HepG2 (cell line): ENCODE results near the gene DMAC2L. TPM values are rescaled to one million over a fixed set of nuclear protein-coding genes. Genes with fewer than 3 reads are reported as not detected.

ENCODE experiments used
- ATAC-seq: fragments of 200-7000 bp; cut with Tn5 transposase; 3 replicates; pipeline ENCODE4 v1.9.1; 2020; ENCODE audit warnings: mild to moderate bottlenecking, moderate library complexity
- BruUV-seq: library from RNA; stranded (reverse); fragments of 400-500 nt; replicated peaks from 2 replicates; lab custom pipeline; 2021; lab: Mats Ljungman, UMichigan
- CTCF ChIA-PET: fragments of 300-600 bp; formaldehyde crosslinking; extraction: SDS; loops from one replicate; lab custom pipeline; 2021; ENCODE audit warnings: low total read pairs, inconsistent platforms, low intra/inter-chr PET ratio; lab: Yijun Ruan, JAX
- POLR2A ChIA-PET: fragments of 350-600 bp; sonication (Branson Sonifier 250); formaldehyde crosslinking; loops from one replicate; lab custom pipeline; 2020; ENCODE audit warnings: antibody characterized with exemption, inconsistent platforms; lab: Yijun Ruan, JAX
- DNase-seq: peaks from one replicate; pipeline ENCODE4 v3.0.0-alpha.2; 2015; ENCODE audit warnings: low spot score
- FAIRE-seq: peaks from 3 replicates; lab custom pipeline; 2011; peaks lifted over from hg19 to GRCh38; lab: Jason Lieb, UNC
- H2AFZ ChIP-seq: one replicate; pipeline ENCODE4 v1.6.1; 2011; ENCODE audit warnings: low read length, inconsistent platforms
- H3K27ac ChIP-seq: fragments of 300-600 bp; 3 replicates; pipeline ENCODE4 v1.8.0; 2011; ENCODE audit warnings: mixed run types, mild to moderate bottlenecking, mixed read lengths, low read length, inconsistent platforms; ENCODE audit not compliant: insufficient read depth; ENCODE audit errors: extremely low read length
- H3K27me3 ChIP-seq, 2 experiments: fragments of 200-600 bp in 1 of 2; 2 replicates in 1 of 2; 3 replicates in 1 of 2; pipeline versions ENCODE4 v1.6.0 to v1.8.0; 2011; ENCODE audit warnings: low read length in 2 of 2, mild to moderate bottlenecking in 2 of 2, moderate library complexity in 2 of 2, inconsistent platforms in 1 of 2; ENCODE audit not compliant: insufficient read depth in 2 of 2, control insufficient read depth in 1 of 2
- H3K36me3 ChIP-seq, 2 experiments: fragments of 200-600 bp in 1 of 2; replicated peaks in 1 of 2; 2 replicates in 1 of 2; 3 replicates in 1 of 2; pipeline versions ENCODE4 v1.5.1 to v1.8.0; 2011; ENCODE audit warnings: low read length in 2 of 2, inconsistent platforms in 1 of 2; ENCODE audit not compliant: insufficient read depth in 2 of 2, control insufficient read depth in 1 of 2
- H3K4me1 ChIP-seq: 2 replicates; pipeline ENCODE4 v1.5.1; 2012; ENCODE audit warnings: low read length, inconsistent platforms; ENCODE audit not compliant: insufficient read depth
- H3K4me2 ChIP-seq: 2 replicates; pipeline ENCODE4 v1.6.0; 2011; ENCODE audit warnings: low read depth, low read length, inconsistent platforms
- H3K4me3 ChIP-seq, 3 experiments: fragments of 200-600 bp in 1 of 3; sonication (generic), shearing (Covaris generic) in 1 of 3; replicated peaks in 1 of 3; 2 replicates each; pipeline ENCODE4 v1.5.1; 2011 to 2016; ENCODE audit warnings: low read length in 3 of 3, inconsistent platforms in 2 of 3, low read depth in 2 of 3, mild to moderate bottlenecking in 2 of 3, control low read depth in 1 of 3, mixed read lengths in 1 of 3; ENCODE audit not compliant: insufficient read depth in 1 of 3
- H3K79me2 ChIP-seq: one replicate; pipeline ENCODE4 v1.6.1; 2011; ENCODE audit warnings: low read length, inconsistent platforms; ENCODE audit not compliant: insufficient read depth
- H3K9ac ChIP-seq: 2 replicates; pipeline ENCODE4 v1.6.0; 2011; ENCODE audit warnings: mild to moderate bottlenecking, low read depth, low read length, inconsistent platforms; ENCODE audit not compliant: insufficient read depth
- H3K9me3 ChIP-seq: 2 replicates; pipeline ENCODE4 v1.5.1; 2012; ENCODE audit warnings: mild to moderate bottlenecking, low read length
- H4K20me1 ChIP-seq: 2 replicates; pipeline ENCODE4 v1.6.0; 2011; ENCODE audit warnings: inconsistent platforms, mild to moderate bottlenecking, low read length, moderate library complexity; ENCODE audit not compliant: insufficient read depth
- CEBPG ChIP-seq: IDR thresholded peaks from 2 replicates; pipeline ENCODE4 v1.6.1; 2016
- HNRNPH1 ChIP-seq: fragments of 200-400 bp; formaldehyde crosslinking; optimal IDR thresholded peaks from 2 replicates; pipeline ENCODE3; 2017; ENCODE audit warnings: mild to moderate bottlenecking, low read depth, low read length
- LCORL ChIP-seq, 2 experiments: fragments of 450-650 bp in 1 of 2; sonication (generic) in 1 of 2; formaldehyde crosslinking in 1 of 2; IDR thresholded peaks; 2 replicates each; pipeline versions ENCODE4 v1.5.0 to v1.6.1; 2017 to 2020; ENCODE audit warnings: antibody characterized with exemption in 1 of 2, missing genetic modification reagents in 1 of 2
- PREB ChIP-seq: sonication (generic); formaldehyde crosslinking; IDR thresholded peaks from 2 replicates; pipeline ENCODE4 v1.4.0; 2020; ENCODE audit warnings: missing genetic modification reagents
- REPIN1 ChIP-seq: sonication (generic); formaldehyde crosslinking; IDR thresholded peaks from 2 replicates; pipeline ENCODE4 v1.8.0; 2022; ENCODE audit warnings: missing genetic modification reagents, low read depth, mild to moderate bottlenecking, borderline replicate concordance
- TCF7L2 ChIP-seq: IDR thresholded peaks from 2 replicates; pipeline ENCODE4 v1.6.1; 2011; ENCODE audit warnings: mild to moderate bottlenecking, low read depth, low read length, moderate library complexity
- TRIM24 ChIP-seq: sonication (generic); formaldehyde crosslinking; IDR thresholded peaks from 2 replicates; pipeline ENCODE4 v1.8.0; 2022; ENCODE audit warnings: mild to moderate bottlenecking, missing genetic modification reagents
- USF2 ChIP-seq, 2 experiments: sonication (generic) in 1 of 2; formaldehyde crosslinking in 1 of 2; IDR thresholded peaks; 2 replicates each; pipeline versions ENCODE4 v1.5.1 to v1.6.1; 2011 to 2020; ENCODE audit warnings: borderline replicate concordance in 1 of 2, low read depth in 1 of 2, low read length in 1 of 2, mild to moderate bottlenecking in 1 of 2, missing genetic modification reagents in 1 of 2, moderate library complexity in 1 of 2
- ZBTB26 ChIP-seq: IDR thresholded peaks from 2 replicates; pipeline ENCODE4 v1.6.1; 2016; ENCODE audit warnings: missing compliant biosample characterization, missing genetic modification reagents, borderline replicate concordance
- ZNF101 ChIP-seq: sonication (generic); formaldehyde crosslinking; IDR thresholded peaks from 2 replicates; pipeline ENCODE4 v1.4.0; 2020; ENCODE audit warnings: mild to moderate bottlenecking, low read depth, missing genetic modification reagents, borderline replicate concordance
- ZNF280B ChIP-seq: sonication (generic); formaldehyde crosslinking; IDR thresholded peaks from 2 replicates; pipeline ENCODE4 v1.5.0; 2020; ENCODE audit warnings: missing genetic modification reagents, mild to moderate bottlenecking, borderline replicate concordance
- ZNF34 ChIP-seq: sonication (generic); formaldehyde crosslinking; IDR thresholded peaks from 2 replicates; pipeline ENCODE4 v1.4.0; 2020; ENCODE audit warnings: mild to moderate bottlenecking, missing genetic modification reagents, borderline replicate concordance
- ZNF574 ChIP-seq: sonication (generic); formaldehyde crosslinking; IDR thresholded peaks from 2 replicates; pipeline ENCODE4 v1.4.0; 2020; ENCODE audit warnings: missing genetic modification reagents
- ZSCAN9 ChIP-seq: IDR thresholded peaks from 2 replicates; pipeline ENCODE4 v1.6.1; 2016; ENCODE audit warnings: borderline replicate concordance
- WGBS: methylation state at CpG from one replicate; pipeline ENCODE4 v1.1.6; 2017; ENCODE audit warnings: low lambda C conversion rate; 5-methylcytosine and 5-hydroxymethylcytosine counted together
- in situ Hi-C: cut with HindIII; loops from 2 replicates; pipeline ENCODE4 v1.10.0; 2017; ENCODE audit warnings: low pct_unique_long_range_greater_than_20kb; ENCODE audit not compliant: extremely low pct_ligation_motif_present
- intact Hi-C: fragments of 100-400 bp; cut with micrococcal nuclease; formaldehyde crosslinking; loops from one replicate; pipeline ENCODE4 v1.10.0; 2022; ENCODE audit not compliant: unreplicated experiment
- polyA plus RNA-seq, 8 experiments: library from polyadenylated mRNA; depleted of rRNA in 3 of 8; stranded (reverse) in 7 of 8; unstranded in 1 of 8; fragments of >200 nt; fragmentation: Illumina TruSeq in 4 of 8; extraction: Trizol in 4 of 8; gene quantifications; 2 replicates each; pipeline versions ENCODE4 v1.2.1 to v1.2.3, GENCODE V29; 2011 to 2016; ENCODE audit warnings: low read depth in 4 of 8, missing spikeins in 1 of 8, mixed read lengths in 1 of 8; ENCODE audit not compliant: insufficient read depth in 1 of 8
- total RNA-seq, 5 experiments: library from RNA; depleted of rRNA; stranded (reverse); fragments of >200 nt; fragmentation: Illumina TruSeq; extraction: Trizol; gene quantifications; 2 replicates each; pipeline ENCODE4 v1.2.3, GENCODE V29; 2016; ENCODE audit warnings: low read depth in 1 of 5

Gene DMAC2L
- total and polyA plus RNA-seq, 2 of the 13 experiments (the other 11 are each of a cell fraction or from before 2014, with no cell fraction given), result 19.4 to 23.2 TPM

- Histone ChIP-seq H3K4me2 (no peak overlapping the region), H3K27ac (no peak overlapping the region), H4K20me1 (no peaks in the 10 kb centered on the region), H3K36me3 (no peaks in the 10 kb centered on the region), H2AFZ (no peak overlapping the region), H3K4me1 (peaks cover 24% of the 10 kb centered on the region), H3K4me3 (no peak overlapping the region), H3K79me2 (no peaks in the 10 kb centered on the region), H3K27me3 (no peaks in the 10 kb centered on the region), H3K9ac (no peak overlapping the region), H3K9me3 (no peaks in the 10 kb centered on the region)
- POLR2A ChIA-PET, result no interaction called here
- no TSS peak for BruUV-seq
- no peak for DNase-seq
- WGBS, result 62% methylated on average over 4 of the region's 4 CpGs
- no peak for ATAC-seq
- in situ Hi-C loops, result no loop called here
- intact Hi-C loops, result loop anchor here (5.0 kb wide), 1 partner anchor 187 kb away; the partner anchor contains the start of gene MAP4K5
- CTCF ChIA-PET, result no interaction called here
- FAIRE-seq, result no peak
- TF ChIP-seq TRIM24 (no peak), PREB (CRISPR knock-in tag) (no peak), CEBPG (CRISPR knock-in tag) (no peak), ZNF34 (CRISPR knock-in tag) (no peak), ZBTB26 (CRISPR knock-in tag) (no peak), ZSCAN9 (CRISPR knock-in tag) (no peak), ZNF280B (no peak), LCORL (IDR thresholded peaks at IDR 0.05) (no peak), LCORL (CRISPR knock-in tag; IDR thresholded peaks at IDR 0.05) (no peak), ZNF101 (CRISPR knock-in tag) (no peak), ZNF574 (CRISPR knock-in tag) (no peak), TCF7L2 (no peak), HNRNPH1 (no peak), REPIN1 (no peak), USF2 (IDR thresholded peaks at IDR 0.05; ENCODE audit: low read depth, low read length) (no peak), USF2 (CRISPR knock-in tag; IDR thresholded peaks at IDR 0.05; ENCODE audit: borderline replicate concordance) (no peak)
Measured at GRCh38 chr14:50344876-50345563, 32.9 kb downstream of the DMAC2L start.
